Cardiac muscle cell (in vitro differentiated cells and primary cell): ENCODE data around the gene COL8A1. TPM values are rescaled to one million over a fixed set of nuclear protein-coding genes. Genes with fewer than 3 reads are reported as not detected.
A peak's percentile ranks its signal among the peaks of the same experiment; 100 is the strongest.

Source experiments
- DNase-seq, 2 donors: peaks; one replicate each; pipeline versions ENCODE4 v3.0.0 to v3.0.0-alpha.2; 2010 to 2017; ENCODE audit warnings: low read depth in 1 of 2, low spot score in 1 of 2
- H3K27ac ChIP-seq: fragments of 200-600 bp; sonication (generic); 2 replicates; pipeline ENCODE4 v1.5.1; 2016
- H3K27me3 ChIP-seq: fragments of 200-600 bp; sonication (generic); 2 replicates; pipeline ENCODE4 v1.6.0; 2016; ENCODE audit warnings: control low read depth
- H3K36me3 ChIP-seq: fragments of 200-600 bp; sonication (generic); 2 replicates; pipeline ENCODE4 v1.5.1; 2016; ENCODE audit warnings: control low read depth
- H3K4me1 ChIP-seq: fragments of 200-600 bp; sonication (generic); 2 replicates; pipeline ENCODE4 v1.8.1; 2017; ENCODE audit warnings: low read depth, mild to moderate bottlenecking, mixed run types
- H3K4me3 ChIP-seq: fragments of 200-600 bp; sonication (generic); 2 replicates; pipeline ENCODE4 v1.5.1; 2016; ENCODE audit warnings: mild to moderate bottlenecking
- H3K9me3 ChIP-seq: fragments of 200-600 bp; sonication (generic); 2 replicates; pipeline ENCODE4 v1.5.1; 2017; ENCODE audit warnings: low read depth, mild to moderate bottlenecking, control low read depth
- CTCF ChIP-seq: IDR thresholded peaks from 2 replicates; pipeline ENCODE4 v1.5.1; 2012; ENCODE audit warnings: low read depth, mild to moderate bottlenecking, low read length
- polyA plus RNA-seq: library from polyadenylated mRNA; unstranded; fragments of >200 nt; fragmentation: Nextera tagmentation; extraction: Ambion mirVana; gene quantifications from 2 replicates; pipeline ENCODE4 v1.2.1, GENCODE V29; 2016
- total RNA-seq: library from RNA; depleted of rRNA; stranded (reverse); fragments of >200 nt; gene quantifications from 2 replicates; pipeline ENCODE4 v1.2.3, GENCODE V29; 2016

The COL8A1 gene
- total and polyA plus RNA-seq, 2 experiments from 2014 or later, result 1.5 to 5.1 TPM

- no peak for TF ChIP-seq CTCF
- Histone ChIP-seq H3K36me3 (no peaks in the 10 kb centered on the region), H3K4me1 (no peaks in the 10 kb centered on the region), H3K27me3 (peaks cover 2% of the 10 kb centered on the region), H3K27ac (no peak overlapping the region), H3K9me3 (no peaks in the 10 kb centered on the region), H3K4me3 (no peak overlapping the region)
- DNase-seq, result no peak
These were observed 130.6 kb downstream of the COL8A1 start for GRCh38 chr3:99768808-99769501.

GRCh38 chr3:99772171-99772570 is 133.8 kb downstream of the COL8A1 start:
- Histone ChIP-seq H3K4me3 (no peak overlapping the region), H3K27ac (no peak overlapping the region), H3K27me3 (peaks cover 2% of the 10 kb centered on the region), H3K9me3 (no peaks in the 10 kb centered on the region), H3K36me3 (no peaks in the 10 kb centered on the region), H3K4me1 (no peaks in the 10 kb centered on the region)
- DNase-seq, result no peak
- TF ChIP-seq CTCF, result no peak

- Histone ChIP-seq H3K36me3 (no peaks in the 10 kb centered on the region), H3K9me3 (no peaks in the 10 kb centered on the region), H3K27me3 (no peaks in the 10 kb centered on the region), H3K4me1 (no peaks in the 10 kb centered on the region), H3K27ac (no peak overlapping the region), H3K4me3 (no peak overlapping the region)
- DNase-seq, result no peak
- no peak for TF ChIP-seq CTCF
These were observed 134.3 kb downstream of the COL8A1 start for GRCh38 chr3:99772671-99773070.

- no peaks in the 10 kb centered on the region for H3K36me3 ChIP-seq
- peak in 1 of 2 donors; percentile 73 for DNase-seq
- H3K27me3 ChIP-seq, result peaks cover 2% of the 10 kb centered on the region
- no peak overlapping the region for H3K27ac ChIP-seq
- H3K9me3 ChIP-seq, result no peaks in the 10 kb centered on the region
- no peak overlapping the region for H3K4me3 ChIP-seq
- TF ChIP-seq CTCF, result no peak
- no peaks in the 10 kb centered on the region for H3K4me1 ChIP-seq
These were observed 136.1 kb downstream of the COL8A1 start for GRCh38 chr3:99774467-99774866.

- DNase-seq, result peak in 1 of 2 donors; percentile 82
- H3K9me3 ChIP-seq, result no peaks in the 10 kb centered on the region
- H3K4me3 ChIP-seq, result no peak overlapping the region
- no peaks in the 10 kb centered on the region for H3K36me3 ChIP-seq
- no peak overlapping the region for H3K27ac ChIP-seq
- peaks cover 8% of the 10 kb centered on the region for H3K27me3 ChIP-seq
- H3K4me1 ChIP-seq, result no peaks in the 10 kb centered on the region
- no peak for TF ChIP-seq CTCF
These were observed 138.3 kb downstream of the COL8A1 start for GRCh38 chr3:99776516-99777209.
